HEK293 (cell line): ENCODE measurements around the gene ASAP2.

Experiments
- ATF2 ChIP-seq: fragments of 450-650 bp; formaldehyde crosslinking; IDR thresholded peaks from 2 replicates; pipeline ENCODE4 v1.5.1; 2016; ENCODE audit warnings: missing biosample characterization, missing genetic modification characterization, low read depth
- OVOL3 ChIP-seq: fragments of 450-650 bp; formaldehyde crosslinking; IDR thresholded peaks from 2 replicates; pipeline ENCODE4 v1.5.1; 2016; ENCODE audit warnings: missing biosample characterization, missing genetic modification characterization
- TCF7L2 ChIP-seq: IDR thresholded peaks from 2 replicates; pipeline ENCODE4 v1.6.1; 2011; ENCODE audit warnings: low read depth, mild to moderate bottlenecking, inconsistent platforms, low read length, moderate library complexity, borderline replicate concordance
- ZBTB20 ChIP-seq: fragments of 450-650 bp; formaldehyde crosslinking; IDR thresholded peaks from 2 replicates; pipeline ENCODE4 v1.5.1; 2016; ENCODE audit warnings: missing biosample characterization, missing genetic modification characterization
- ZNF23 ChIP-seq: fragments of 450-650 bp; formaldehyde crosslinking; IDR thresholded peaks from 2 replicates; pipeline ENCODE4 v1.5.1; 2016; ENCODE audit warnings: missing biosample characterization, missing genetic modification characterization, borderline replicate concordance
- ZNF311 ChIP-seq: fragments of 450-650 bp; formaldehyde crosslinking; IDR thresholded peaks from 2 replicates; pipeline ENCODE4 v1.5.1; 2017; ENCODE audit warnings: missing biosample characterization, missing genetic modification characterization, borderline replicate concordance
- ZNF785 ChIP-seq: fragments of 450-650 bp; formaldehyde crosslinking; IDR thresholded peaks from 2 replicates; pipeline ENCODE4 v1.5.1; 2016; ENCODE audit warnings: missing biosample characterization, missing genetic modification characterization
- TF ChIP-seq, protein P1 (sequence below): fragments of 450-650 bp; formaldehyde crosslinking; IDR thresholded peaks from 2 replicates; pipeline ENCODE4 v1.5.1; 2016; ENCODE audit warnings: missing biosample characterization, missing genetic modification characterization

- TF ChIP-seq, protein P1, sequence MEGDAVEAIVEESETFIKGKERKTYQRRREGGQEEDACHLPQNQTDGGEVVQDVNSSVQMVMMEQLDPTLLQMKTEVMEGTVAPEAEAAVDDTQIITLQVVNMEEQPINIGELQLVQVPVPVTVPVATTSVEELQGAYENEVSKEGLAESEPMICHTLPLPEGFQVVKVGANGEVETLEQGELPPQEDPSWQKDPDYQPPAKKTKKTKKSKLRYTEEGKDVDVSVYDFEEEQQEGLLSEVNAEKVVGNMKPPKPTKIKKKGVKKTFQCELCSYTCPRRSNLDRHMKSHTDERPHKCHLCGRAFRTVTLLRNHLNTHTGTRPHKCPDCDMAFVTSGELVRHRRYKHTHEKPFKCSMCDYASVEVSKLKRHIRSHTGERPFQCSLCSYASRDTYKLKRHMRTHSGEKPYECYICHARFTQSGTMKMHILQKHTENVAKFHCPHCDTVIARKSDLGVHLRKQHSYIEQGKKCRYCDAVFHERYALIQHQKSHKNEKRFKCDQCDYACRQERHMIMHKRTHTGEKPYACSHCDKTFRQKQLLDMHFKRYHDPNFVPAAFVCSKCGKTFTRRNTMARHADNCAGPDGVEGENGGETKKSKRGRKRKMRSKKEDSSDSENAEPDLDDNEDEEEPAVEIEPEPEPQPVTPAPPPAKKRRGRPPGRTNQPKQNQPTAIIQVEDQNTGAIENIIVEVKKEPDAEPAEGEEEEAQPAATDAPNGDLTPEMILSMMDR (tag by site-specific recombination): no peak
- no peak for TF ChIP-seq ZNF23 (tag by site-specific recombination)
- no peak for TF ChIP-seq ZBTB20
- TF ChIP-seq OVOL3 (tag by site-specific recombination): no peak
- no peak for TF ChIP-seq ZNF311 (tag by site-specific recombination)
- no peak for TF ChIP-seq ZNF785 (tag by site-specific recombination)
- TF ChIP-seq TCF7L2: peak; percentile 73; the same call in 1 of the 2 replicates
- TF ChIP-seq ATF2: no peak
Observed at GRCh38 chr2:9336576-9337314, 130.1 kb downstream of the ASAP2 start.
